Adrenal gland (tissue), 5 donors: ENCODE measurements around the gene KIFC1.

Experiments
- POLR2A ChIP-seq, 2 donors: fragments of 450-650 bp; IDR thresholded peaks; one replicate each; pipeline ENCODE4 v1.6.1; 2017; ENCODE audit warnings: antibody characterized with exemption in 2 of 2, mild to moderate bottlenecking in 2 of 2, moderate library complexity in 1 of 2
- TF ChIP-seq, protein P1 (sequence below), 6 experiments: fragments of 450-650 bp in 4 of 6; fragments of 200-600 bp in 2 of 6; sonication (generic) in 1 of 6; IDR thresholded peaks; 1 replicate in 5 of 6; 2 replicates in 1 of 6; pipeline versions ENCODE4 v1.5.1 to v1.8.0; 2016 to 2021; ENCODE audit warnings: antibody characterized with exemption in 6 of 6, mild to moderate bottlenecking in 2 of 6, moderate library complexity in 1 of 6
- donor health status: DM: no; HTN: no; CAD: no.

DNA sequence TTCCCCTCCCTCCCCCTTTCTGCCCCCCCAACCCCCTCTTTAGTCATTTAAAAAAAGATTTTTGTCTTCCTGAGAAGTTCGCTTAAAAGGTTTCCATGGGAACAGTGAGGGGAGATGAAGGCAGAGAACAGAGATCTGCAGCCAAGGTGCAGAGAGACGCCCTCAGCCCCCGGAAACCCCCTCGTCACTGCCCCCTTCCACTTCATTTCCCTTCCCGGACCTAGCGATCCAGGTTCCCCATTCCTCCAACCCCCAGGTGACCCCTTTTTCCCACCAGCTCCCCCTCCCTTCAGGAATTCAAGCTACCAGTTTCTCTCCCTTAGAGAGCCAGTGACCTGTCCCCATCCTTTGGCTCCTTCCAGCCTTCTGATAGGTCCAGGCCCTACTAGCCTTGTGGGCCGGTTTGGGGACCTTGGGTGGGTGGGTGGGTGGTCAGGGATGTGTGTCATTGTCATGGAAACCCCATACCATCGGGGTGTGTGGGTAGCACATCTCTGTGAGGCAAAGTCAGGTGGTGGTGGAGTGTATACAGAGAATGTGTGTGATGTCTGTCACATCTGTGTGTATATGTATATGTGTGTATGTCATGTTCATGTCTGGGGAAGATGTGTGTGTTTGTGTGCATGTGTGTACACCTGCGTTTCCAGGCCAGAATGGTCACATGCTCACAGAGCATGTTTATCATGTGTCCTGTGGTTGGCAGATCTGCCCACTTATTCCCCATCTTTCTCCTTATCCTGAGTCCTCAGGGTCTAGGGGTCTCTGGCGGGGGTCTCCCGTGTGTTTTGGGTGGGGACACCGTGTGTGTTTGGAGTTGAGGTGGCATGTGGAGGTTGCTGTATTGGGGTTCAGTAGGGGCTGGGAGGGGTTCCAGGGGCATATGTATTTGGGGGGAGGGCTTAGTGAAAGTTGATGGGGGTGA, 35.2 kb downstream of the KIFC1 start:
- TF ChIP-seq, protein P1, sequence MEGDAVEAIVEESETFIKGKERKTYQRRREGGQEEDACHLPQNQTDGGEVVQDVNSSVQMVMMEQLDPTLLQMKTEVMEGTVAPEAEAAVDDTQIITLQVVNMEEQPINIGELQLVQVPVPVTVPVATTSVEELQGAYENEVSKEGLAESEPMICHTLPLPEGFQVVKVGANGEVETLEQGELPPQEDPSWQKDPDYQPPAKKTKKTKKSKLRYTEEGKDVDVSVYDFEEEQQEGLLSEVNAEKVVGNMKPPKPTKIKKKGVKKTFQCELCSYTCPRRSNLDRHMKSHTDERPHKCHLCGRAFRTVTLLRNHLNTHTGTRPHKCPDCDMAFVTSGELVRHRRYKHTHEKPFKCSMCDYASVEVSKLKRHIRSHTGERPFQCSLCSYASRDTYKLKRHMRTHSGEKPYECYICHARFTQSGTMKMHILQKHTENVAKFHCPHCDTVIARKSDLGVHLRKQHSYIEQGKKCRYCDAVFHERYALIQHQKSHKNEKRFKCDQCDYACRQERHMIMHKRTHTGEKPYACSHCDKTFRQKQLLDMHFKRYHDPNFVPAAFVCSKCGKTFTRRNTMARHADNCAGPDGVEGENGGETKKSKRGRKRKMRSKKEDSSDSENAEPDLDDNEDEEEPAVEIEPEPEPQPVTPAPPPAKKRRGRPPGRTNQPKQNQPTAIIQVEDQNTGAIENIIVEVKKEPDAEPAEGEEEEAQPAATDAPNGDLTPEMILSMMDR (IDR thresholded peaks at IDR 0.05), result no peak
- no peak for TF ChIP-seq POLR2A (IDR thresholded peaks at IDR 0.05)
